ENCODE data around the gene CDCA3. TPM values are rescaled to one million over a fixed set of nuclear protein-coding genes. Genes with fewer than 3 reads are reported as not detected.

Gene CDCA3
- total and polyA plus RNA-seq, 2 of the 13 experiments (the other 11 are each of a cell fraction or from before 2014, with no cell fraction given) = 32.7 to 56.5 TPM

DNA sequence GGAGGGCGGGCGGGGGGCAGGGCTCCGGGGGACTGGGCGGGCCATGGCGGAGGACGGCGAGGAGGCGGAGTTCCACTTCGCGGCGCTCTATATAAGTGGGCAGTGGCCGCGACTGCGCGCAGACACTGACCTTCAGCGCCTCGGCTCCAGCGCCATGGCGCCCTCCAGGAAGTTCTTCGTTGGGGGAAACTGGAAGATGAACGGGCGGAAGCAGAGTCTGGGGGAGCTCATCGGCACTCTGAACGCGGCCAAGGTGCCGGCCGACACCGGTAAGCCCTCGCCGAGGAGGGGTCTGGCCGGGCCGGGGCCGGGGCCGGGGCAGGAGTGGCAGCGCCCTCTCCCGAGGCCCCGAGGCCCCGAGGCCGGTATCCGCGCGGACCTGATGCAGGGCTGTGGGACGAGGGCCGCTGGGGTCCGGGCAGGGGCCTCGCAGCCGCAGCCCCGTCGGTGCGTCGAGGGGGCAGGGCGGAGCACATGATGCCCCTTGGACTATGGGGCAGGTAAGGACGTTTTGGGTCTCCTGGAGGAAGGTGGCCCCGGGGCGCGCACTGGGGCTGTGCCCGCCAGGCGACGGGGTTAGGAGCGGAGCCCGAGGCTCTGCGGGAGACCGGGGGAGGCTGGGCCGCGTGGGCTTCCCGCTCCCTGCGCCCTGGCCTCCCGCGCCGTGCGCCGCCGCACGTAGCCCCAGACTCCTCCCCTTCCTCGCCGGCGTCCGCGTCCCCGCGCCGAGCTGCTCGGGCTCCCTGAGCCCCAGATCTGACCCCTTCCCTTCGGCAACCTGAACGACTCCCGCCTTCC, 16.5 kb upstream of the CDCA3 start, which contains the start of gene TPI1 (continued):
- no peak for TF ChIP-seq MIER2 (CRISPR knock-in tag; IDR thresholded peaks at IDR 0.05)
- no peak for TF ChIP-seq FOXJ3 (CRISPR knock-in tag; IDR thresholded peaks at IDR 0.05; ENCODE audit: borderline replicate concordance)
- TF ChIP-seq FLYWCH1 (CRISPR knock-in tag; IDR thresholded peaks at IDR 0.05) = no peak
- TF ChIP-seq ZFP82 (CRISPR knock-in tag; IDR thresholded peaks at IDR 0.05; ENCODE audit: borderline replicate concordance) = peak; percentile 82; the same call in 1 of the 2 replicates
- TF ChIP-seq HNF4A (CRISPR knock-in tag; IDR thresholded peaks at IDR 0.05) = no peak
- 0 out of 2 replicates have a peak, but pooled peaks have one; percentile 24 for TF ChIP-seq ZNF552 (CRISPR knock-in tag; IDR thresholded peaks at IDR 0.05; ENCODE audit: borderline replicate concordance)
- no peak for TF ChIP-seq THYN1 (CRISPR knock-in tag; IDR thresholded peaks at IDR 0.05; ENCODE audit: borderline replicate concordance, low read depth)
- no peak for TF ChIP-seq ZNF629 (CRISPR knock-in tag; conservative IDR thresholded peaks at IDR 0.05)
- TF ChIP-seq U2AF1 (optimal IDR thresholded peaks at IDR 0.05; ENCODE audit: low read depth, low read length) = no peak
- no peak for TF ChIP-seq ZNF562 (CRISPR knock-in tag; IDR thresholded peaks at IDR 0.05; ENCODE audit: borderline replicate concordance)
- no peak for TF ChIP-seq SETDB1 (CRISPR knock-in tag; IDR thresholded peaks at IDR 0.05; ENCODE audit: borderline replicate concordance)
- no peak for TF ChIP-seq ZBTB1 (CRISPR knock-in tag; IDR thresholded peaks at IDR 0.05; ENCODE audit: borderline replicate concordance)
- TF ChIP-seq FOSL1 (CRISPR knock-in tag; IDR thresholded peaks at IDR 0.05; ENCODE audit: borderline replicate concordance) = no peak
- TF ChIP-seq, protein P1, sequence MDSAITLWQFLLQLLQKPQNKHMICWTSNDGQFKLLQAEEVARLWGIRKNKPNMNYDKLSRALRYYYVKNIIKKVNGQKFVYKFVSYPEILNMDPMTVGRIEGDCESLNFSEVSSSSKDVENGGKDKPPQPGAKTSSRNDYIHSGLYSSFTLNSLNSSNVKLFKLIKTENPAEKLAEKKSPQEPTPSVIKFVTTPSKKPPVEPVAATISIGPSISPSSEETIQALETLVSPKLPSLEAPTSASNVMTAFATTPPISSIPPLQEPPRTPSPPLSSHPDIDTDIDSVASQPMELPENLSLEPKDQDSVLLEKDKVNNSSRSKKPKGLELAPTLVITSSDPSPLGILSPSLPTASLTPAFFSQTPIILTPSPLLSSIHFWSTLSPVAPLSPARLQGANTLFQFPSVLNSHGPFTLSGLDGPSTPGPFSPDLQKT (CRISPR knock-in tag; IDR thresholded peaks at IDR 0.05; ENCODE audit: borderline replicate concordance) = no peak
- no peak; the same call in 1 of the 2 replicates for TF ChIP-seq ARNTL (CRISPR knock-in tag; IDR thresholded peaks at IDR 0.05)
- TF ChIP-seq, protein P2, sequence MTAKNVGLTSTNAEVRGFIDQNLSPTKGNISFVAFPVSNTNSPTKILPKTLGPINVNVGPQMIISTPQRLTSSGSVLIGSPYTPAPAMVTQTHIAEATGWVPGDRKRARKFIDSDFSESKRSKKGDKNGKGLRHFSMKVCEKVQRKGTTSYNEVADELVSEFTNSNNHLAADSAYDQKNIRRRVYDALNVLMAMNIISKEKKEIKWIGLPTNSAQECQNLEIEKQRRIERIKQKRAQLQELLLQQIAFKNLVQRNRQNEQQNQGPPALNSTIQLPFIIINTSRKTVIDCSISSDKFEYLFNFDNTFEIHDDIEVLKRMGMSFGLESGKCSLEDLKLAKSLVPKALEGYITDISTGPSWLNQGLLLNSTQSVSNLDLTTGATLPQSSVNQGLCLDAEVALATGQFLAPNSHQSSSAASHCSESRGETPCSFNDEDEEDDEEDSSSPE (CRISPR knock-in tag; IDR thresholded peaks at IDR 0.05) = peak; percentile 47; the same call in 1 of the 2 replicates
- TF ChIP-seq ZNF282 (IDR thresholded peaks at IDR 0.05; ENCODE audit: partially characterized antibody) = no peak
- no peak for TF ChIP-seq ZNF143 (CRISPR knock-in tag; IDR thresholded peaks at IDR 0.05)
- TF ChIP-seq ZNF30 (CRISPR knock-in tag; IDR thresholded peaks at IDR 0.05) = no peak
- no peak for TF ChIP-seq EP300 (IDR thresholded peaks at IDR 0.05; ENCODE audit: low read depth in 2 of 2, low read length in 2 of 2)
- TF ChIP-seq EP300 (CRISPR knock-in tag; IDR thresholded peaks at IDR 0.05; ENCODE audit: borderline replicate concordance) = no peak
- TF ChIP-seq ZNF354B (CRISPR knock-in tag; IDR thresholded peaks at IDR 0.05) = no peak
- TF ChIP-seq PITX1 (CRISPR knock-in tag; IDR thresholded peaks at IDR 0.05) = peak; percentile 45; the same call in 1 of the 2 replicates
- TF ChIP-seq FOXK1 (CRISPR knock-in tag; IDR thresholded peaks at IDR 0.05; ENCODE audit: borderline replicate concordance, low read depth) = peak; percentile 25; the same call in 1 of the 2 replicates
- no peak for TF ChIP-seq GABPA (IDR thresholded peaks at IDR 0.05; ENCODE audit: low read depth, low read length)
- no peak for TF ChIP-seq GABPA (CRISPR knock-in tag; IDR thresholded peaks at IDR 0.05; ENCODE audit: low read depth)
- TF ChIP-seq AGO2 (optimal IDR thresholded peaks at IDR 0.05; ENCODE audit: low read depth, low read length) = peak; percentile 88
- no peak for TF ChIP-seq HOXA3 (CRISPR knock-in tag; IDR thresholded peaks at IDR 0.05)
- TF ChIP-seq KLF13 (CRISPR knock-in tag; IDR thresholded peaks at IDR 0.05) = no peak
- peak; percentile 34; the same call in 1 of the 2 replicates for TF ChIP-seq MAZ (IDR thresholded peaks at IDR 0.05; ENCODE audit: borderline replicate concordance, low read depth, low read length)
- TF ChIP-seq MAZ (CRISPR knock-in tag; IDR thresholded peaks at IDR 0.05; ENCODE audit: low read depth) = no peak; the same call in 1 of the 2 replicates

All from HepG2 (cell line).